Measurements from ENCODE around the gene ZDHHC7. TPM values are rescaled to one million over a fixed set of nuclear protein-coding genes. Genes with fewer than 3 reads are reported as not detected.

ZDHHC7 gene
- total RNA-seq, 2 donors from 2014 or later = 64.6 TPM

- H3K9me3 ChIP-seq = no peaks in the 10 kb centered on the region
- intact Hi-C loops (cut with DNase I) = no loop called here
- TF ChIP-seq POLR2A (IDR thresholded peaks at IDR 0.05) = no peak
- no peak for TF ChIP-seq CTCF (IDR thresholded peaks at IDR 0.05)
- TF ChIP-seq POLR2AphosphoS5 (IDR thresholded peaks at IDR 0.05) = no peak
- no peaks in the 10 kb centered on the region for H3K36me3 ChIP-seq
- WGBS = 98% methylated on average over 5 of the region's 5 CpGs
- no peaks in the 10 kb centered on the region for H3K27me3 ChIP-seq (replicated peaks; ENCODE audit: insufficient read depth)
- H3K27ac ChIP-seq = no peak overlapping the region
- H3K4me1 ChIP-seq (replicated peaks) = peaks cover 7% of the 10 kb centered on the region
- H3K4me3 ChIP-seq = no peak overlapping the region
- DNase-seq (ENCODE audit: low spot score) = no peak
These were observed 33.7 kb upstream of the ZDHHC7 start for GRCh38 chr16:85045077-85045476.

GRCh38 chr16:85042606-85043005, 31.3 kb upstream of the ZDHHC7 start:
- H3K27me3 ChIP-seq (replicated peaks; ENCODE audit: insufficient read depth) = no peaks in the 10 kb centered on the region
- no peak overlapping the region for H3K27ac ChIP-seq
- TF ChIP-seq POLR2AphosphoS5 (IDR thresholded peaks at IDR 0.05) = no peak
- no peak for DNase-seq (ENCODE audit: low spot score)
- intact Hi-C loops (cut with DNase I) = no loop called here
- H3K4me3 ChIP-seq = no peak overlapping the region
- H3K4me1 ChIP-seq (replicated peaks) = peaks cover 3% of the 10 kb centered on the region
- 87% methylated on average over 6 of the region's 6 CpGs for WGBS
- H3K36me3 ChIP-seq = no peaks in the 10 kb centered on the region
- H3K9me3 ChIP-seq = no peaks in the 10 kb centered on the region

- WGBS = 59% methylated on average over 6 of the region's 6 CpGs
- no peaks in the 10 kb centered on the region for H3K9me3 ChIP-seq
These were observed 30.8 kb upstream of the ZDHHC7 start for GRCh38 chr16:85042167-85042526.

GRCh38 chr16:85041219-85042166, 30.2 kb upstream of the ZDHHC7 start:
- DNase-seq (ENCODE audit: low spot score) = no peak
- intact Hi-C loops (cut with DNase I) = no loop called here
- no peaks in the 10 kb centered on the region for H3K27me3 ChIP-seq (replicated peaks; ENCODE audit: insufficient read depth)
- WGBS = 78% methylated on average over 27 of the region's 27 CpGs
- no peaks in the 10 kb centered on the region for H3K9me3 ChIP-seq
- no peaks in the 10 kb centered on the region for H3K36me3 ChIP-seq
- H3K27ac ChIP-seq = no peak overlapping the region
- no peak overlapping the region for H3K4me3 ChIP-seq
- no peaks in the 10 kb centered on the region for H3K4me1 ChIP-seq (replicated peaks)
- TF ChIP-seq POLR2A (IDR thresholded peaks at IDR 0.05) (no peak), CTCF (IDR thresholded peaks at IDR 0.05) (no peak), POLR2AphosphoS5 (IDR thresholded peaks at IDR 0.05) (no peak)

More at GRCh38 chr16:85042167-85042526, 30.8 kb upstream of the ZDHHC7 start:
- no peaks in the 10 kb centered on the region for H3K27me3 ChIP-seq (replicated peaks; ENCODE audit: insufficient read depth)
- no peaks in the 10 kb centered on the region for H3K36me3 ChIP-seq
- intact Hi-C loops (cut with DNase I) = no loop called here
- TF ChIP-seq CTCF (IDR thresholded peaks at IDR 0.05) (no peak), POLR2AphosphoS5 (IDR thresholded peaks at IDR 0.05) (no peak), POLR2A (IDR thresholded peaks at IDR 0.05) (no peak)
- H3K4me3 ChIP-seq = no peak overlapping the region
- no peaks in the 10 kb centered on the region for H3K4me1 ChIP-seq (replicated peaks)
- H3K27ac ChIP-seq = no peak overlapping the region
- DNase-seq (ENCODE audit: low spot score) = no peak

- Histone ChIP-seq H3K9me3 (no peaks in the 10 kb centered on the region), H3K4me1 (replicated peaks) (no peaks in the 10 kb centered on the region), H3K27me3 (replicated peaks; ENCODE audit: insufficient read depth) (no peaks in the 10 kb centered on the region), H3K4me3 (no peak overlapping the region), H3K27ac (no peak overlapping the region), H3K36me3 (no peaks in the 10 kb centered on the region)
- intact Hi-C loops (cut with DNase I) = no loop called here
- DNase-seq (ENCODE audit: low spot score) = no peak
- 92% methylated on average over 6 of the region's 6 CpGs for WGBS
- TF ChIP-seq CTCF (IDR thresholded peaks at IDR 0.05) = no peak
- TF ChIP-seq POLR2AphosphoS5 (IDR thresholded peaks at IDR 0.05) = no peak
- no peak for TF ChIP-seq POLR2A (IDR thresholded peaks at IDR 0.05)
These were observed 29.4 kb upstream of the ZDHHC7 start for GRCh38 chr16:85040685-85041084.
